ENCODE data around the gene CELSR1. TPM values are rescaled to one million over a fixed set of nuclear protein-coding genes. Genes with fewer than 3 reads are reported as not detected.
A peak's percentile ranks its signal among the peaks of the same experiment; 100 is the strongest.

The CELSR1 gene
- total and polyA plus RNA-seq, 3 experiments from 2014 or later = 0.15 to 0.33 (median 0.30) TPM

DNA sequence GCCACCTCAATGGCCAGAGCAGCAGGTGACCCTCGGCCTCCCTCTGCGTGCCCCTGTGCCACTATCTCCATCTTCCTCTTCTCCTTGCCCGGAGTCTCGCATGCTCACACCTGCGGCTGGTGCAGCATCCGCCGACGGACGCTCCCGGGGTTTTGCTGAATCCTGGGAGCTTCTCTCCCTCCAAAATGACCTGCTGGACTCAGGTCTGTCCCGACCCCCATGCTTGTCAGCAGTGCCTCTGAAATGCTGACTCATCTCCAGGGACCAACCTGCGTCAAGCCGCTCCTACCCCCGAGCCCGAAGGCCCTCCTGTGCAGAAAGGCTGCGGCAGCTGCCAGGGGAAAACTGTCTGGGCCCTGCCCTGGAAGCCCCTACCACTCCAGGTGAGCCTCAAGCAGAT lies 58.4 kb downstream of the CELSR1 start:
- DNase-seq = no peak
- Histone ChIP-seq H3K9me3 (ENCODE audit: low read length) (no peaks in the 10 kb centered on the region), H3K36me3 (ENCODE audit: insufficient read depth, low read length) (no peaks in the 10 kb centered on the region), H3K4me1 (ENCODE audit: insufficient read depth, low read length) (no peaks in the 10 kb centered on the region), H3K27ac (ENCODE audit: low read depth, low read length) (no peak overlapping the region), H3K4me3 (ENCODE audit: low read length) (no peak overlapping the region), H3K27me3 (ENCODE audit: insufficient read depth, low read length, poor library complexity, severe bottlenecking) (no peaks in the 10 kb centered on the region)
- Mint-ChIP-seq H3K9me3 (peaks cover 0 to 7% (median 2%) of the 10 kb centered on the region in 5 donors), H3K36me3 (peaks cover 0 to 4% (median 0%) of the 10 kb centered on the region in 3 donors), H3K4me1 (peaks cover 10 to 18% (median 10%) of the 10 kb centered on the region in 3 donors), H3K4me3 (no peak overlapping the region), H3K27me3 (peaks cover 12 to 47% of the 10 kb centered on the region in 2 donors), H3K27ac (no peak overlapping the region)
- ChIA-PET POLR2A (no interaction called here), CTCF (no interaction called here)

DNA sequence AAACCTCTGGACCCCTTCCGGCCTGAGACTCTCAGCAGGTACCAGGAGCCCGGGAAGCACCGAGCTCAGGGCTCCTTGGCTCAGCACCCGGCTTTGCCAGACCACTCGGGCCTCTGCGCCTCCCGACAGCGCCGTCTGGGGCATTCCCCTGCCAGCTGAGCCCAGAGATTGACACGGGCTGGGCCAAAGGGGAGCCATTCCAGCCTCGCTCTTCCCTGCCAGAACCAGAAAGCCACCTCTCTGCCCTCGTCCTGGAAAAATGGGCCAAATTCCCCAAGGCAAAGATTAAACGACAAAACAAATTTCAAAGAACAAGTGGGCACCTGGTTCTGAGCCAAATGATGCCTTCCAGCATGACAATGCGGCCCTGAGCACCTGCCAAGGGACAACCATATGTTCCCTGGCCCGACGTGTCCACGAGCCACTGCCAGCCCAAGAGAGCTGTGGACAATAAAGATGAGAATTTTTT lies 59.3 kb downstream of the CELSR1 start:
- Histone ChIP-seq H3K27me3 (ENCODE audit: insufficient read depth, low read length, poor library complexity, severe bottlenecking) (no peaks in the 10 kb centered on the region), H3K36me3 (ENCODE audit: insufficient read depth, low read length) (no peaks in the 10 kb centered on the region), H3K27ac (ENCODE audit: low read depth, low read length) (no peak overlapping the region), H3K4me1 (ENCODE audit: insufficient read depth, low read length) (no peaks in the 10 kb centered on the region), H3K4me3 (ENCODE audit: low read length) (no peak overlapping the region), H3K9me3 (ENCODE audit: low read length) (no peaks in the 10 kb centered on the region)
- Mint-ChIP-seq H3K9me3 (peaks cover 0 to 7% (median 2%) of the 10 kb centered on the region in 5 donors), H3K27ac (no peak overlapping the region), H3K36me3 (peaks cover 0 to 4% (median 0%) of the 10 kb centered on the region in 3 donors), H3K4me1 (peaks cover 10 to 14% (median 10%) of the 10 kb centered on the region in 3 donors), H3K4me3 (no peak overlapping the region), H3K27me3 (peaks cover 10 to 47% of the 10 kb centered on the region in 2 donors)
- DNase-seq = no peak
- CTCF ChIA-PET = no interaction called here
- POLR2A ChIA-PET = interaction anchor here (0.6 kb wide), 1 partner anchor 21 kb away, joined by 5 read pairs; no protein-coding TSS in a partner anchor

DNA sequence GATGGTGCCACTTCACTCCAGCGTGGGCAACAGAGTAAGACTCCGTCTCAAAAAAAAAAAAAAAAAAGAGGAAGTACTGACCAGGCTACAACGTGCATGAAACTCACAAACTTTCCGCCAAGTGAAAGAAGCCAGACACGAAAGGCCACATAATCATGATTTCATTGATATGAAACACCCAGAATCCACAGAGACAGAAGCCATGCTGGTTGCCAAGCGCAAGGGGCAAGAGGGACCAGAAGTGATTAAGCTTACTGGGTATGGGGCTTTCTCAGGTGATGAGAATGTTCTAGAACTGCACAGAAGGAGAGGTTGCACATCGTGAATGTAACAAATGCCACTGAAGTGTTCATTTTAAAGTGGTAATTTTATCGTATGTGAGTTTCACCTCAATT lies 60.9 kb downstream of the CELSR1 start:
- Mint-ChIP-seq H3K36me3 (peaks cover 0 to 4% (median 0%) of the 10 kb centered on the region in 3 donors), H3K9me3 (peaks cover 0 to 7% (median 4%) of the 10 kb centered on the region in 5 donors)

GRCh38 chr22:46473896-46474557 lies 63.4 kb downstream of the CELSR1 start:
- POLR2A ChIA-PET = no interaction called here
- Histone ChIP-seq H3K27ac (ENCODE audit: low read depth, low read length) (no peak overlapping the region), H3K4me3 (ENCODE audit: low read length) (no peak overlapping the region), H3K4me1 (ENCODE audit: insufficient read depth, low read length) (no peaks in the 10 kb centered on the region), H3K36me3 (ENCODE audit: insufficient read depth, low read length) (no peaks in the 10 kb centered on the region), H3K27me3 (ENCODE audit: insufficient read depth, low read length, poor library complexity, severe bottlenecking) (no peaks in the 10 kb centered on the region), H3K9me3 (ENCODE audit: low read length) (no peaks in the 10 kb centered on the region)
- Mint-ChIP-seq H3K36me3 (peaks cover 0 to 4% (median 0%) of the 10 kb centered on the region in 3 donors), H3K27ac (peak overlapping the region in 1 of 8 donors; percentile 44), H3K4me3 (no peak overlapping the region), H3K4me1 (peaks cover 0 to 6% (median 5%) of the 10 kb centered on the region in 3 donors), H3K9me3 (peaks cover 0 to 7% (median 4%) of the 10 kb centered on the region in 5 donors), H3K27me3 (peaks cover 10 to 21% of the 10 kb centered on the region in 2 donors)
- CTCF ChIA-PET = no interaction called here
- no peak for DNase-seq

More for the DNA sequence above, 60.9 kb downstream of the CELSR1 start:
- ChIA-PET CTCF (interaction anchor here (1.2 kb wide), 1 partner anchor 8 kb away, joined by 4 read pairs; no protein-coding TSS in a partner anchor), POLR2A (no interaction called here)
- peak overlapping the region in 1 of 8 donors; percentile 83 for H3K27ac Mint-ChIP-seq
- H3K27me3 Mint-ChIP-seq = peaks cover 14 to 35% of the 10 kb centered on the region in 2 donors
- Histone ChIP-seq H3K27ac (ENCODE audit: low read depth, low read length) (no peak overlapping the region), H3K4me3 (ENCODE audit: low read length) (no peak overlapping the region), H3K36me3 (ENCODE audit: insufficient read depth, low read length) (no peaks in the 10 kb centered on the region), H3K4me1 (ENCODE audit: insufficient read depth, low read length) (no peaks in the 10 kb centered on the region), H3K27me3 (ENCODE audit: insufficient read depth, low read length, poor library complexity, severe bottlenecking) (no peaks in the 10 kb centered on the region), H3K9me3 (ENCODE audit: low read length) (no peaks in the 10 kb centered on the region)
- DNase-seq = no peak
- H3K4me3 Mint-ChIP-seq = peak overlapping the region in 1 of 7 donors; percentile 20
- H3K4me1 Mint-ChIP-seq = peaks cover 4 to 11% (median 10%) of the 10 kb centered on the region in 3 donors

DNA sequence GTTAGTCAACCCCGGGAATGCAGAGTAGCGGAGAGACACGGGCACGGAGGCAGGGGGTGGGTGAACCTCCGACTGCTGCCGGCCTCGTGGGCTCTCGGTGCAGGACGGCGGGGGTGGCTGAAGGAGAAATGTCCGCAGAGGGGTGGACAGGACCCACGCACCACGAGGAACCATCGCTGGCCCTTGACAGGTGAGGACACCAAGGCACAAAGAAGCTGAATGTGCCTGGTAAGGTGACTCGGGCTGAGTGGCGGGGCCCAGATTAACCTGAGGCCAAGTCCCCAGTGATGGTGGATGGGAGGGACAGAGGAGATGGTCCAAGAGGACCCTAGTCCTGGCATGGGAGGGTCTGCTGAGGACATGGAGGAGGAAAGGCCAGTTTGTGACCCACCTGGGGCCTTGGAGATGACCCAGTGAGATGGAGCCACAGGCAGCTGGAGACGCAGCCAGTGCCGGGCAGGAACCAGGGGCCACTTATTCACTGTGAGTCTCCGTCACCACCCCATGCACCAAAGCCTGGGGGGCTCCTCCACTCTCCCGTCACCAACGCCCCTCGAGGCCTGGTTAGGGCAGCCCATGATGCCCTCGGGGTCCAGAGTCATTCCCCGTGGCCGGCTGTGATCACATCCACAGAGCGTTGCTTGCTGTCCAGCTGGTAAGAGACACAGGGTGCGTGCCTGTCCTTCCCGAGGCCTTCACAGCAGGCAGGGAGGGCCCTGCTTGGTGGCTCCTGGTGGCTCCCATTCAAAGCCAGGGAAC lies 64.2 kb downstream of the CELSR1 start:
- CTCF ChIA-PET = no interaction called here
- H3K36me3 ChIP-seq (ENCODE audit: insufficient read depth, low read length) = no peaks in the 10 kb centered on the region
- Mint-ChIP-seq H3K27me3 (peaks cover 5 to 20% of the 10 kb centered on the region in 2 donors), H3K4me3 (no peak overlapping the region), H3K9me3 (peaks cover 0 to 7% (median 4%) of the 10 kb centered on the region in 5 donors), H3K27ac (no peak overlapping the region), H3K36me3 (peaks cover 0 to 4% (median 0%) of the 10 kb centered on the region in 3 donors), H3K4me1 (peaks cover 0 to 6% (median 5%) of the 10 kb centered on the region in 3 donors)
- no peak for DNase-seq
- H3K4me1 ChIP-seq (ENCODE audit: insufficient read depth, low read length) = no peaks in the 10 kb centered on the region
- POLR2A ChIA-PET = no interaction called here
- no peak overlapping the region for H3K4me3 ChIP-seq (ENCODE audit: low read length)
- no peak overlapping the region for H3K27ac ChIP-seq (ENCODE audit: low read depth, low read length)
- H3K27me3 ChIP-seq (ENCODE audit: insufficient read depth, low read length, poor library complexity, severe bottlenecking) = no peaks in the 10 kb centered on the region
- no peaks in the 10 kb centered on the region for H3K9me3 ChIP-seq (ENCODE audit: low read length)

- Histone ChIP-seq H3K9me3 (ENCODE audit: low read length) (no peaks in the 10 kb centered on the region), H3K4me1 (ENCODE audit: insufficient read depth, low read length) (no peaks in the 10 kb centered on the region), H3K36me3 (ENCODE audit: insufficient read depth, low read length) (no peaks in the 10 kb centered on the region), H3K4me3 (ENCODE audit: low read length) (no peak overlapping the region), H3K27ac (ENCODE audit: low read depth, low read length) (no peak overlapping the region), H3K27me3 (ENCODE audit: insufficient read depth, low read length, poor library complexity, severe bottlenecking) (no peaks in the 10 kb centered on the region)
- H3K27me3 Mint-ChIP-seq = peaks cover 5 to 18% of the 10 kb centered on the region in 2 donors
- H3K4me3 Mint-ChIP-seq = no peak overlapping the region
- DNase-seq = no peak
- no peak overlapping the region for H3K27ac Mint-ChIP-seq
- CTCF ChIA-PET = no interaction called here
- H3K36me3 Mint-ChIP-seq = peaks cover 0 to 4% (median 0%) of the 10 kb centered on the region in 3 donors
- peaks cover 0 to 6% (median 5%) of the 10 kb centered on the region in 3 donors for H3K4me1 Mint-ChIP-seq
- POLR2A ChIA-PET = no interaction called here
- peaks cover 0 to 7% (median 4%) of the 10 kb centered on the region in 5 donors for H3K9me3 Mint-ChIP-seq
Observed at GRCh38 chr22:46472722-46473016, 64.8 kb downstream of the CELSR1 start.

- no peaks in the 10 kb centered on the region for H3K9me3 ChIP-seq (ENCODE audit: low read length)
- no peaks in the 10 kb centered on the region for H3K4me1 ChIP-seq (ENCODE audit: insufficient read depth, low read length)
- Mint-ChIP-seq H3K27me3 (peaks cover 5 to 18% of the 10 kb centered on the region in 2 donors), H3K4me1 (peaks cover 0 to 6% (median 5%) of the 10 kb centered on the region in 3 donors), H3K27ac (no peak overlapping the region), H3K4me3 (no peak overlapping the region), H3K9me3 (peaks cover 0 to 7% (median 4%) of the 10 kb centered on the region in 5 donors), H3K36me3 (peaks cover 0 to 4% (median 0%) of the 10 kb centered on the region in 3 donors)
- no peaks in the 10 kb centered on the region for H3K36me3 ChIP-seq (ENCODE audit: insufficient read depth, low read length)
- POLR2A ChIA-PET = no interaction called here
- no peak for DNase-seq
- H3K4me3 ChIP-seq (ENCODE audit: low read length) = no peak overlapping the region
- CTCF ChIA-PET = no interaction called here
- H3K27me3 ChIP-seq (ENCODE audit: insufficient read depth, low read length, poor library complexity, severe bottlenecking) = no peaks in the 10 kb centered on the region
- no peak overlapping the region for H3K27ac ChIP-seq (ENCODE audit: low read depth, low read length)
Observed at GRCh38 chr22:46471901-46472721, 65.3 kb downstream of the CELSR1 start.
